ENCODE data around the gene PPT2. TPM values are rescaled to one million over a fixed set of nuclear protein-coding genes. Genes with fewer than 3 reads are reported as not detected.

The PPT2 gene
- total and polyA plus RNA-seq, 2 of the 13 experiments (the other 11 are each of a cell fraction or from before 2014, with no cell fraction given) = 39.2 to 61.8 TPM

- TF ChIP-seq, protein P1, sequence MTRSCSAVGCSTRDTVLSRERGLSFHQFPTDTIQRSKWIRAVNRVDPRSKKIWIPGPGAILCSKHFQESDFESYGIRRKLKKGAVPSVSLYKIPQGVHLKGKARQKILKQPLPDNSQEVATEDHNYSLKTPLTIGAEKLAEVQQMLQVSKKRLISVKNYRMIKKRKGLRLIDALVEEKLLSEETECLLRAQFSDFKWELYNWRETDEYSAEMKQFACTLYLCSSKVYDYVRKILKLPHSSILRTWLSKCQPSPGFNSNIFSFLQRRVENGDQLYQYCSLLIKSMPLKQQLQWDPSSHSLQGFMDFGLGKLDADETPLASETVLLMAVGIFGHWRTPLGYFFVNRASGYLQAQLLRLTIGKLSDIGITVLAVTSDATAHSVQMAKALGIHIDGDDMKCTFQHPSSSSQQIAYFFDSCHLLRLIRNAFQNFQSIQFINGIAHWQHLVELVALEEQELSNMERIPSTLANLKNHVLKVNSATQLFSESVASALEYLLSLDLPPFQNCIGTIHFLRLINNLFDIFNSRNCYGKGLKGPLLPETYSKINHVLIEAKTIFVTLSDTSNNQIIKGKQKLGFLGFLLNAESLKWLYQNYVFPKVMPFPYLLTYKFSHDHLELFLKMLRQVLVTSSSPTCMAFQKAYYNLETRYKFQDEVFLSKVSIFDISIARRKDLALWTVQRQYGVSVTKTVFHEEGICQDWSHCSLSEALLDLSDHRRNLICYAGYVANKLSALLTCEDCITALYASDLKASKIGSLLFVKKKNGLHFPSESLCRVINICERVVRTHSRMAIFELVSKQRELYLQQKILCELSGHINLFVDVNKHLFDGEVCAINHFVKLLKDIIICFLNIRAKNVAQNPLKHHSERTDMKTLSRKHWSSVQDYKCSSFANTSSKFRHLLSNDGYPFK (CRISPR knock-in tag; IDR thresholded peaks at IDR 0.05; ENCODE audit: borderline replicate concordance) = peak; percentile 43; the same call in 1 of the 2 replicates
- TF ChIP-seq ZMYM2 (CRISPR knock-in tag; IDR thresholded peaks at IDR 0.05) (no peak), ZNF337 (CRISPR knock-in tag; IDR thresholded peaks at IDR 0.05; ENCODE audit: borderline replicate concordance, low read depth) (no peak), NR2C2 (CRISPR knock-in tag; IDR thresholded peaks at IDR 0.05; ENCODE audit: borderline replicate concordance) (peak; percentile 69), U2AF1 (optimal IDR thresholded peaks at IDR 0.05; ENCODE audit: low read depth, low read length) (peak; percentile 41), IKZF5 (CRISPR knock-in tag; IDR thresholded peaks at IDR 0.05) (peak; percentile 58; the same call in 1 of the 2 replicates), ZBTB38 (CRISPR knock-in tag; IDR thresholded peaks at IDR 0.05) (peak; percentile 85), ZNF607 (CRISPR knock-in tag; IDR thresholded peaks at IDR 0.05; ENCODE audit: borderline replicate concordance) (peak; percentile 55; the same call in 1 of the 2 replicates), ZNF709 (CRISPR knock-in tag; IDR thresholded peaks at IDR 0.05) (no peak), PCBP1 (IDR thresholded peaks at IDR 0.05; ENCODE audit: borderline replicate concordance, low read depth, low read length) (peak; percentile 99), ZNF572 (CRISPR knock-in tag; IDR thresholded peaks at IDR 0.05) (peak; percentile 98; the same call in 1 of the 2 replicates), ZBTB20 (CRISPR knock-in tag; IDR thresholded peaks at IDR 0.05; ENCODE audit: borderline replicate concordance, low read depth) (peak; percentile 85; the same call in 1 of the 2 replicates), ARNT2 (CRISPR knock-in tag; IDR thresholded peaks at IDR 0.05; ENCODE audit: low read depth) (peak; percentile 81), ZNF331 (CRISPR knock-in tag; IDR thresholded peaks at IDR 0.05) (no peak; the same call in 1 of the 2 replicates), ZNF329 (CRISPR knock-in tag; IDR thresholded peaks at IDR 0.05; ENCODE audit: low read depth) (0 out of 2 replicates have a peak, but pooled peaks have one; percentile 37), ZNF296 (CRISPR knock-in tag; conservative IDR thresholded peaks at IDR 0.05) (0 out of 2 replicates have a peak, but pooled peaks have one; percentile 66), ZZZ3 (CRISPR knock-in tag; IDR thresholded peaks at IDR 0.05; ENCODE audit: borderline replicate concordance) (peak; percentile 50; the same call in 1 of the 2 replicates), GATAD1 (CRISPR knock-in tag; IDR thresholded peaks at IDR 0.05) (peak; percentile 67), ZNF598 (CRISPR knock-in tag; IDR thresholded peaks at IDR 0.05; ENCODE audit: borderline replicate concordance) (peak; percentile 87; the same call in 1 of the 2 replicates)
- TF ChIP-seq, protein P2, sequence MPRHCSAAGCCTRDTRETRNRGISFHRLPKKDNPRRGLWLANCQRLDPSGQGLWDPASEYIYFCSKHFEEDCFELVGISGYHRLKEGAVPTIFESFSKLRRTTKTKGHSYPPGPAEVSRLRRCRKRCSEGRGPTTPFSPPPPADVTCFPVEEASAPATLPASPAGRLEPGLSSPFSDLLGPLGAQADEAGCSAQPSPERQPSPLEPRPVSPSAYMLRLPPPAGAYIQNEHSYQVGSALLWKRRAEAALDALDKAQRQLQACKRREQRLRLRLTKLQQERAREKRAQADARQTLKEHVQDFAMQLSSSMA (CRISPR knock-in tag; IDR thresholded peaks at IDR 0.05) = no peak
- TF ChIP-seq, protein P3, sequence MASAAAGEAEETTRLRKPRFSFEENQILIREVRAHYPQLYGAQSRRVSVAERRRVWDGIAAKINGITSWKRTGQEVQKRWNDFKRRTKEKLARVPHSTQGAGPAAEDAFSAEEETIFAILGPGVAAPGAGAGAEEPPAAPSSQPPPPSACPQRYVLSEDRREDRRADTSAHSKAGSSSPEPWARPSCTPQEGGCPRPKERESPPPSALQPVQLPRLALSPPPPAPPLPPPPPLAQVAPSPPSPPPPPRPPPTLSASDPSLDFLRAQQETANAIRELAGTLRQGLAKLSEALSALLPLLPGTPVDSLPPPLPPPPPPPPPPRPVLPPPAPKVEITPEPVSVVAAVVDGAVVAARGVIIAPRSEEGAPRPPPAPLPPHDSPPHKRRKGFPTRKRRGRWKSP (CRISPR knock-in tag; IDR thresholded peaks at IDR 0.05) = no peak
- TF ChIP-seq, protein P4, sequence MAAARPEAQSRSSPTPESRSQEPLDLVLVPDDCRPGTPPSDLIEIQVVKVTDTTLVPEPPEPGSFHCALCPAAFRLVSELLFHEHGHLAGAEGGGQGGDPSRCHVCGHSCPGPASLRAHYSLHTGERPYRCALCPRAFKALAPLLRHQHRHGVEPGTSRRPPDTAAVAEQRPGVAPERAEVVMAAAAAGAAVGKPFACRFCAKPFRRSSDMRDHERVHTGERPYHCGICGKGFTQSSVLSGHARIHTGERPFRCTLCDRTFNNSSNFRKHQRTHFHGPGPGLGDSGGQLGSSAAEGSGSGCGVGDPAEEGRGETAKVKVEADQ (CRISPR knock-in tag; IDR thresholded peaks at IDR 0.05; ENCODE audit: borderline replicate concordance) = no peak
These were observed 22.0 kb downstream of the PPT2 start, which contains the start of gene AGPAT1 (continued) for GRCh38 chr6:32175711-32176475.
